Activated CD4-positive, alpha-beta T cell treated with anti-CD3 and anti-CD28 coated beads for 36 hours (primary cell): ENCODE data around the gene PA2G4. TPM values are rescaled to one million over a fixed set of nuclear protein-coding genes. Genes with fewer than 3 reads are reported as not detected.

Experiments used
- ATAC-seq: fragments of 200-7000 bp; cut with Tn5 transposase; one replicate; pipeline ENCODE4 v1.10.0; 2021; ENCODE audit warnings: mild to moderate bottlenecking, moderate library complexity
- CTCF ChIA-PET: fragments of 350-600 bp; sonication (Branson Sonifier 250); formaldehyde crosslinking; loops from one replicate; lab custom pipeline; 2021; ENCODE audit warnings: antibody characterized with exemption; lab: Charles Lee
- POLR2A ChIA-PET: fragments of 350-600 bp; sonication (Branson Sonifier 250); formaldehyde crosslinking; loops from one replicate; lab custom pipeline; 2021; ENCODE audit warnings: antibody characterized with exemption, inconsistent platforms; lab: Charles Lee
- DNase-seq: peaks from one replicate; pipeline ENCODE4 v3.0.0-alpha.2; 2020
- H3K27ac Mint-ChIP-seq: one replicate; pipeline ENCODE4 v1.8.0; 2021; ENCODE audit warnings: mixed read lengths
- H3K27me3 Mint-ChIP-seq: one replicate; pipeline ENCODE4 v1.8.0; 2021; ENCODE audit warnings: mixed read lengths
- H3K36me3 Mint-ChIP-seq: one replicate; pipeline ENCODE4 v1.8.0; 2021; ENCODE audit warnings: low read depth, mixed read lengths
- H3K4me1 Mint-ChIP-seq: one replicate; pipeline ENCODE4 v1.8.0; 2021; ENCODE audit warnings: mixed read lengths
- H3K4me3 Mint-ChIP-seq: one replicate; pipeline ENCODE4 v1.8.0; 2021; ENCODE audit warnings: mild to moderate bottlenecking, moderate library complexity, mixed read lengths
- H3K9me3 Mint-ChIP-seq: one replicate; pipeline ENCODE4 v1.8.0; 2021; ENCODE audit warnings: low read depth, mixed read lengths
- intact Hi-C, 2 experiments: fragments of 100-400 bp; cut with DNase I in 1 of 2; cut with micrococcal nuclease in 1 of 2; formaldehyde crosslinking; loops; one replicate each; pipeline versions ENCODE4 v1.14.2 to v1.15.1; 2022 to 2024; cut with DNase I, micrococcal nuclease
- total RNA-seq, 2 experiments: library from RNA; stranded (reverse); gene quantifications; one replicate each; pipeline ENCODE4 v1.2.3, GENCODE V29; 2021

PA2G4 gene
- total RNA-seq, 2 experiments from 2014 or later, result 446 to 695 TPM

- POLR2A ChIA-PET, result no interaction called here
- no peak overlapping the region for H3K27ac Mint-ChIP-seq
- no peaks in the 10 kb centered on the region for H3K27me3 Mint-ChIP-seq
- no peak overlapping the region for H3K4me3 Mint-ChIP-seq
- ATAC-seq (no peak), DNase-seq (no peak)
- CTCF ChIA-PET, result interaction anchor here (0.6 to 7.4 kb wide), 6 partner anchors 29 to 111 kb away, joined by 3 to 112 read pairs (median 4); partner anchors contain the start of genes MYL6B, RNF41 and SMARCC2
- H3K9me3 Mint-ChIP-seq, result no peaks in the 10 kb centered on the region
- H3K4me1 Mint-ChIP-seq, result peaks cover 41% of the 10 kb centered on the region
- peaks cover 16% of the 10 kb centered on the region for H3K36me3 Mint-ChIP-seq
- intact Hi-C loops, result no loop called here
Observed at GRCh38 chr12:56122637-56123036, 18.3 kb downstream of the PA2G4 start.

- Mint-ChIP-seq H3K27me3 (no peaks in the 10 kb centered on the region), H3K4me3 (no peak overlapping the region), H3K4me1 (peaks cover 36% of the 10 kb centered on the region), H3K9me3 (no peaks in the 10 kb centered on the region), H3K36me3 (peaks cover 15% of the 10 kb centered on the region), H3K27ac (peak overlapping the region; percentile 4)
- ChIA-PET CTCF (interaction anchor here (0.6 to 7.4 kb wide), 10 partner anchors 15 to 99 kb away, joined by 3 to 112 read pairs (median 4); partner anchors contain the start of genes MYL6B, RNF41 and SMARCC2), POLR2A (no interaction called here)
- intact Hi-C loops, result no loop called here
- DNase-seq (no peak), ATAC-seq (no peak)
Observed at GRCh38 chr12:56124133-56124532, 19.8 kb downstream of the PA2G4 start.

DNA sequence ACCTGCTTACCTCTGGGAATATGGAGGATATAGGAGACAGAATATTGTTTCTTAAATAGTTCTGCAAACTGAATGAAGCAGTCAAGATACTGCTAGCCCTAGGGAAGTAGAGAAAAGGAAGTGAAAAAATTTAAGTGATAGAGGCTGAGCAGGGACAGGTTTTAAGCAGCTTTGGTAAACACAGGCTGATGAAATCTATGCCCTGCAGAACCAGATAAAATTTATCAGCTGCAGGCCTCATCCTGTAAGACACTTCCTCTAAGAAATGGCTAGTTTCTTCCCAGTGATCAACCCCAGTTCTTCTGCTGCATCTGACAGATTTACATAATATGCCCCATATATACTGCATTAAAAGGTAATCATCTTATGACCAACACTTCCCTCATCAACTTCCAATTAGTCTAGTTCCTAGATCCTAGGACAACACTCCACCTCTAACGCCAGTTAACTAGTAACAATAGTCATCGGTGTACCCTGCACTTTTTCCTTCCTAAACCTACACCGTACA, 22.4 kb downstream of the PA2G4 start:
- no peaks in the 10 kb centered on the region for H3K9me3 Mint-ChIP-seq
- peaks cover 26% of the 10 kb centered on the region for H3K36me3 Mint-ChIP-seq
- ChIA-PET CTCF (interaction anchor here (0.7 to 7.4 kb wide), 18 partner anchors 8 to 231 kb away, joined by 3 to 112 read pairs (median 6); partner anchors contain the start of genes ANKRD52, MYL6, MYL6B and PAN2), POLR2A (interaction anchor here (0.6 to 2.7 kb wide), 4 partner anchors 10 to 95 kb away, joined by 3 to 11 read pairs (median 4); partner anchors contain the start of genes RNF41, RPL41 and SMARCC2)
- peak overlapping the region; percentile 93 for H3K27ac Mint-ChIP-seq
- H3K27me3 Mint-ChIP-seq, result no peaks in the 10 kb centered on the region
- no peak for ATAC-seq
- peak overlapping the region; percentile 93 for H3K4me3 Mint-ChIP-seq
- no peak for DNase-seq
- peaks cover 46% of the 10 kb centered on the region for H3K4me1 Mint-ChIP-seq
- intact Hi-C loops, result loop anchor here (1.0 to 5.0 kb wide), 12 partner anchors 8 to 510 kb away; partner anchors contain the start of genes COQ10A (in 2 of the 2), SMARCC2 (in 2 of the 2), ZC3H10 (in 2 of the 2) and ANKRD52 (in 1 of the 2)

DNA sequence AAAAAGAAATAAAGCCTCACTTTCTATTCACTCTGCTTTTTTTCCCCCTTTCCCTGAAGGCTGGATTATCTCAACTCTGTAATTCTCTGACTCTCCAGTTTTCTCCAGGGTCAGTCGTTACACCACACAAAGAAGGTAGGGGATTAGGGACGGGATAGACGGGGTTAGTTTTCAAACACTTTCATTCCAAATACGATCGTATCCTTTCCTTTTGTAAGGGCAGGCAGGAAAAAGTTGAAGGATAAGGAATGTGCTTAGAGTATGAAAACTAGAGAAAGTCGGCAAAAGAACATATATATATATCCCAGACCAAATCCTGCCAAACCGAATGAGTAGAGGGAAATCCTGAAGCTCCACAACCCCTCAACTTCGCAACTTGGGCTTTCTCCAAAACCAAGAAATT, 23.1 kb downstream of the PA2G4 start:
- no peak for ATAC-seq
- DNase-seq, result no peak
- H3K27me3 Mint-ChIP-seq, result no peaks in the 10 kb centered on the region
- intact Hi-C loops, result loop anchor here (1.0 to 5.0 kb wide), 7 partner anchors 61 to 509 kb away; partner anchors contain the start of genes COQ10A (in 2 of the 2), ANKRD52 (in 1 of the 2), SMARCC2 (in 1 of the 2) and SPRYD4 (in 1 of the 2)
- CTCF ChIA-PET, result interaction anchor here (0.6 to 7.4 kb wide), 21 partner anchors 8 to 310 kb away, joined by 3 to 112 read pairs (median 4); partner anchors contain the start of genes ANKRD52, MYL6, ORMDL2 and PA2G4
- no peaks in the 10 kb centered on the region for H3K9me3 Mint-ChIP-seq
- H3K4me1 Mint-ChIP-seq, result peaks cover 53% of the 10 kb centered on the region
- POLR2A ChIA-PET, result interaction anchor here (0.6 to 2.7 kb wide), 13 partner anchors 10 to 309 kb away, joined by 3 to 48 read pairs (median 6); partner anchors contain the start of genes MYL6, MYL6B, ORMDL2 and PA2G4
- H3K36me3 Mint-ChIP-seq, result peaks cover 33% of the 10 kb centered on the region
- peak overlapping the region; percentile 93 for H3K4me3 Mint-ChIP-seq
- peak overlapping the region; percentile 93 for H3K27ac Mint-ChIP-seq

- ChIA-PET CTCF (interaction anchor here (0.5 to 7.4 kb wide), 23 partner anchors 9 to 311 kb away, joined by 3 to 112 read pairs (median 4); partner anchors contain the start of genes ANKRD52, MYL6, ORMDL2 and PA2G4), POLR2A (interaction anchor here (0.6 to 2.7 kb wide), 16 partner anchors 9 to 310 kb away, joined by 3 to 48 read pairs (median 4); partner anchors contain the start of genes MYL6, MYL6B, ORMDL2 and PA2G4)
- ATAC-seq (peak; percentile 96), DNase-seq (peak; percentile 98)
- Mint-ChIP-seq H3K27me3 (no peaks in the 10 kb centered on the region), H3K9me3 (no peaks in the 10 kb centered on the region), H3K4me1 (peaks cover 55% of the 10 kb centered on the region), H3K27ac (peak within 1 kb of the TSS; percentile 95), H3K4me3 (peak within 1 kb of the TSS; percentile 93), H3K36me3 (peaks cover 36% of the 10 kb centered on the region)
- intact Hi-C loops, result loop anchor here (1.0 to 5.0 kb wide), 11 partner anchors 24 to 509 kb away; partner anchors contain the start of genes COQ10A (in 2 of the 2), MYL6B (in 2 of the 2), PA2G4 (in 2 of the 2) and ANKRD52 (in 1 of the 2)
Observed at GRCh38 chr12:56127888-56128669, 23.7 kb downstream of the PA2G4 start, which contains the start of gene ESYT1. Gene ESYT1 (plus strand): TSS chr12:56128267. CDS start chr12:56128320, 53 bp downstream.

GRCh38 chr12:56128670-56129205, 24.4 kb downstream of the PA2G4 start:
- H3K27me3 Mint-ChIP-seq, result no peaks in the 10 kb centered on the region
- DNase-seq (no peak), ATAC-seq (no peak)
- H3K9me3 Mint-ChIP-seq, result no peaks in the 10 kb centered on the region
- ChIA-PET POLR2A (interaction anchor here (0.6 to 2.7 kb wide), 9 partner anchors 11 to 93 kb away, joined by 3 to 48 read pairs (median 11); partner anchors contain the start of genes MYL6, MYL6B, PA2G4 and RNF41), CTCF (interaction anchor here (0.5 to 7.4 kb wide), 15 partner anchors 8 to 155 kb away, joined by 3 to 112 read pairs (median 6); partner anchors contain the start of genes MYL6, PA2G4, RAB5B and RNF41)
- peaks cover 41% of the 10 kb centered on the region for H3K36me3 Mint-ChIP-seq
- H3K27ac Mint-ChIP-seq, result peak overlapping the region; percentile 95
- peaks cover 55% of the 10 kb centered on the region for H3K4me1 Mint-ChIP-seq
- intact Hi-C loops, result loop anchor here (1.0 to 5.0 kb wide), 6 partner anchors 24 to 339 kb away; partner anchors contain the start of genes MYL6B (in 2 of the 2), PA2G4 (in 2 of the 2), COQ10A (in 1 of the 2) and CS (in 1 of the 2)
- peak overlapping the region; percentile 93 for H3K4me3 Mint-ChIP-seq

- H3K36me3 Mint-ChIP-seq, result peaks cover 47% of the 10 kb centered on the region
- DNase-seq (peak; percentile 76), ATAC-seq (peak; percentile 3)
- H3K4me1 Mint-ChIP-seq, result peaks cover 58% of the 10 kb centered on the region
- POLR2A ChIA-PET, result interaction anchor here (0.6 to 2.3 kb wide), 6 partner anchors 12 to 53 kb away, joined by 3 to 48 read pairs (median 10); partner anchors contain the start of genes MYL6, PA2G4, RPL41 and ZC3H10
- intact Hi-C loops, result loop anchor here in 1 of 2 experiments (5.0 kb wide), 2 partner anchors 138 to 338 kb away; partner anchors contain the start of genes COQ10A and SPRYD4
- CTCF ChIA-PET, result interaction anchor here (0.6 to 7.4 kb wide), 8 partner anchors 10 to 93 kb away, joined by 3 to 112 read pairs (median 10); partner anchors contain the start of genes PA2G4, RNF41, SMARCC2 and ZC3H10
- peak overlapping the region; percentile 93 for H3K4me3 Mint-ChIP-seq
- H3K9me3 Mint-ChIP-seq, result no peaks in the 10 kb centered on the region
- H3K27ac Mint-ChIP-seq, result peak overlapping the region; percentile 95
- no peaks in the 10 kb centered on the region for H3K27me3 Mint-ChIP-seq
Observed at GRCh38 chr12:56129206-56129941, 25.0 kb downstream of the PA2G4 start.

GRCh38 chr12:56129942-56130495, 25.7 kb downstream of the PA2G4 start:
- Mint-ChIP-seq H3K9me3 (no peaks in the 10 kb centered on the region), H3K4me3 (peak overlapping the region; percentile 93), H3K27ac (peak overlapping the region; percentile 80), H3K27me3 (no peaks in the 10 kb centered on the region), H3K36me3 (peaks cover 48% of the 10 kb centered on the region), H3K4me1 (peaks cover 56% of the 10 kb centered on the region)
- ATAC-seq (no peak), DNase-seq (no peak)
- intact Hi-C loops, result loop anchor here in 1 of 2 experiments (5.0 kb wide), 2 partner anchors 137 to 337 kb away; partner anchors contain the start of genes COQ10A and SPRYD4
- ChIA-PET POLR2A (no interaction called here), CTCF (interaction anchor here (0.6 to 0.7 kb wide), 3 partner anchors 9 to 1628 kb away, joined by 3 read pairs; no protein-coding TSS in a partner anchor)

DNA sequence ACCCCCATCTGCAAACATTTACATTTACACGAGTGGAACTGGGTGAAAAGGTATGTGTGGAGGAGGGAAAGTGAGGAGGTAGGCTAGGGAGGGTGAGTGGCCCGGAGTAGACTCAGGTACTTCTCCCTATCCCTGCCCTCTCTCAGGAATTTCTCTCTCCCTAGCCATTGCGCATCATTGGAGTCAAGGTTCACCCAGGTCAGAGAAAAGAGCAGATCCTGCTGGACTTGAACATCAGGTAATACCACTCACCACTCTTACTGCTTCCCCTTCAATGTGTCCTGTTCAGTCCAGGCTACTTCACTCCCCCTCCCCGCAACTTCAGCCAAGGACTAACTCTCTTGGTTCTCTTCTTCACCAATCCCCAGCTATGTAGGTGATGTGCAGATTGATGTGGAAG, 26.5 kb downstream of the PA2G4 start:
- H3K9me3 Mint-ChIP-seq, result no peaks in the 10 kb centered on the region
- POLR2A ChIA-PET, result no interaction called here
- intact Hi-C loops, result no loop called here
- CTCF ChIA-PET, result interaction anchor here (0.6 to 0.7 kb wide), 2 partner anchors 103 to 111 kb away, joined by 3 to 4 read pairs; no protein-coding TSS in a partner anchor
- no peaks in the 10 kb centered on the region for H3K27me3 Mint-ChIP-seq
- ATAC-seq (no peak), DNase-seq (no peak)
- peaks cover 57% of the 10 kb centered on the region for H3K4me1 Mint-ChIP-seq
- peaks cover 52% of the 10 kb centered on the region for H3K36me3 Mint-ChIP-seq
- H3K4me3 Mint-ChIP-seq, result peak overlapping the region; percentile 93
- peak overlapping the region; percentile 43 for H3K27ac Mint-ChIP-seq
